Mesothelial cell of epicardium (in vitro differentiated cells): Measurements from ENCODE around the gene AIP. TPM values are rescaled to one million over a fixed set of nuclear protein-coding genes. Genes with fewer than 3 reads are reported as not detected.

ENCODE experiments used
- DNase-seq, 2 experiments: peaks; one replicate each; pipeline ENCODE4 v3.0.0; 2021; ENCODE audit warnings: low spot score in 2 of 2; ENCODE audit not compliant: unreplicated experiment in 2 of 2
- H3K27ac Mint-ChIP-seq: 2 replicates; pipeline ENCODE4 v1.8.0; 2021; ENCODE audit warnings: mixed read lengths
- H3K27me3 Mint-ChIP-seq: 2 replicates; pipeline ENCODE4 v1.8.0; 2021; ENCODE audit warnings: low read depth, mixed read lengths
- H3K36me3 Mint-ChIP-seq: 2 replicates; pipeline ENCODE4 v1.8.0; 2021; ENCODE audit warnings: mixed read lengths
- H3K4me1 Mint-ChIP-seq: 2 replicates; pipeline ENCODE4 v1.8.0; 2021; ENCODE audit warnings: mixed read lengths
- H3K4me3 Mint-ChIP-seq: 2 replicates; pipeline ENCODE4 v1.8.0; 2021; ENCODE audit warnings: mild to moderate bottlenecking, moderate library complexity, mixed read lengths
- H3K9me3 Mint-ChIP-seq: 2 replicates; pipeline ENCODE4 v1.8.0; 2021; ENCODE audit warnings: mixed read lengths
- total RNA-seq: library from RNA; stranded (reverse); gene quantifications from 3 replicates; pipeline ENCODE4 v1.2.1, GENCODE V29; 2021
- TF ChIP-seq, protein P1 (sequence below): fragments of 200-600 bp; sonication (generic); IDR thresholded peaks from one replicate; pipeline ENCODE4 v1.5.0; 2021; ENCODE audit warnings: antibody characterized with exemption; ENCODE audit not compliant: unreplicated experiment

Gene AIP
- total RNA-seq, 1 donor from 2014 or later, result 44.6 TPM

- TF ChIP-seq, protein P1, sequence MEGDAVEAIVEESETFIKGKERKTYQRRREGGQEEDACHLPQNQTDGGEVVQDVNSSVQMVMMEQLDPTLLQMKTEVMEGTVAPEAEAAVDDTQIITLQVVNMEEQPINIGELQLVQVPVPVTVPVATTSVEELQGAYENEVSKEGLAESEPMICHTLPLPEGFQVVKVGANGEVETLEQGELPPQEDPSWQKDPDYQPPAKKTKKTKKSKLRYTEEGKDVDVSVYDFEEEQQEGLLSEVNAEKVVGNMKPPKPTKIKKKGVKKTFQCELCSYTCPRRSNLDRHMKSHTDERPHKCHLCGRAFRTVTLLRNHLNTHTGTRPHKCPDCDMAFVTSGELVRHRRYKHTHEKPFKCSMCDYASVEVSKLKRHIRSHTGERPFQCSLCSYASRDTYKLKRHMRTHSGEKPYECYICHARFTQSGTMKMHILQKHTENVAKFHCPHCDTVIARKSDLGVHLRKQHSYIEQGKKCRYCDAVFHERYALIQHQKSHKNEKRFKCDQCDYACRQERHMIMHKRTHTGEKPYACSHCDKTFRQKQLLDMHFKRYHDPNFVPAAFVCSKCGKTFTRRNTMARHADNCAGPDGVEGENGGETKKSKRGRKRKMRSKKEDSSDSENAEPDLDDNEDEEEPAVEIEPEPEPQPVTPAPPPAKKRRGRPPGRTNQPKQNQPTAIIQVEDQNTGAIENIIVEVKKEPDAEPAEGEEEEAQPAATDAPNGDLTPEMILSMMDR, result no peak
- Mint-ChIP-seq H3K4me3 (no peak overlapping the region), H3K27ac (no peak overlapping the region), H3K27me3 (peaks cover 3% of the 10 kb centered on the region), H3K4me1 (peaks cover 6% of the 10 kb centered on the region), H3K9me3 (no peaks in the 10 kb centered on the region), H3K36me3 (peaks cover 10% of the 10 kb centered on the region)
- no peak for DNase-seq
Measured at GRCh38 chr11:67498544-67498972, 15.7 kb downstream of the AIP start.

DNA sequence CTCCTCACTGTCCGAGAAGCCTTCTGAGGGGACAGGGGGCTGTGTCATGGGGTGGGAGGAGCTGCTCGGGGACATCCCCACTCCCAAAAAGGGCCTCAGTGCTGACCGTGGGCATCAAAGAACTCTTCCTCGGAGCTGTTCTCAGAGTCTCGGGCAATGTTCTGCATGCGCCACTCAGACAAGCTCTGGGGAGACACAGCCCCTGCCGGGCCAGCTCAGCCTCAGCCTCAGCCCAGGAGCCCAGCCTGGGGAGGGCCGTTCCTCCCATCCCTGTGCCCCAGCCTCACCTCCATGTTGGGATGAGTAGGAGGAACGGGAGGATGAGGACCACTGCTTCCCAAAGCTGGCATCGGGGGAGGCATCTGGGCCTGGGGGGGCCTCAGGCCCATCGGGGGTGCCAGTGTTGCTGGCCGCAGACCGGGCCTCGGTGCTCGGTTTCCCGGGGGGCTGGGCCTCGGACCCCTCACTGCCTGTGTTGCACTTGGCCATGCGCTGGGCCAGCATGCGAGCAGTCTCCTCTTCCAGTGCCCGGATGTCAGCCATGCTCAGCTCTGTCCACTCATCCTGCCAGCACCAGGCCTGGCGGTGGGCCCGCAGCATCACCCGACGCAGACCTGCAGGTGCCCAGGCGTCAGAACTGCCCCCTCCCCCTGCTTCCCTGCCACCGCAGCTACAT, 17.1 kb downstream of the AIP start:
- Mint-ChIP-seq H3K36me3 (peaks cover 10% of the 10 kb centered on the region), H3K27me3 (peaks cover 3% of the 10 kb centered on the region), H3K4me3 (no peak overlapping the region), H3K4me1 (peaks cover 11% of the 10 kb centered on the region), H3K9me3 (no peaks in the 10 kb centered on the region), H3K27ac (no peak overlapping the region)
- DNase-seq, result no peak
- TF ChIP-seq, protein P1, result no peak

DNA sequence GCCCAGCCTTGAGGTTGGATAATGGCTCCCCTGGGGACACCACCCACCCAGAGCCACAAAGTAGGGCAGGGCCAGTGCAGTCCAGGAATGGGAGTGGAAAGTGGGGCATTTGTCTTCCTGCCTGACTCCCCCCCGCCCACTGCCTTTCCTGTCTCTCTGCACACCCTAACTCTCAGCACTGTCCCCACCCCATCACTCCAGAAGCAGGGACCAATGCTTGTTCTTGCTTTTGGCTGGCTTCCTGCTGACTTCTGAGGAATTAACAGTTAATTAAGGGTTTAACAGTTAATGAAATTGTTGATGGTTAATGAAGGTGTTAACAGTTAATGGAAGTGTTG, 17.6 kb downstream of the AIP start:
- Mint-ChIP-seq H3K27ac (no peak overlapping the region), H3K4me3 (no peak overlapping the region), H3K27me3 (peaks cover 3% of the 10 kb centered on the region), H3K36me3 (peaks cover 10% of the 10 kb centered on the region), H3K9me3 (no peaks in the 10 kb centered on the region), H3K4me1 (peaks cover 13% of the 10 kb centered on the region)
- TF ChIP-seq, protein P1, result no peak
- DNase-seq, result no peak

GRCh38 chr11:67500831-67501715, 18.2 kb downstream of the AIP start:
- H3K4me1 Mint-ChIP-seq, result peaks cover 15% of the 10 kb centered on the region
- no peak for DNase-seq
- H3K9me3 Mint-ChIP-seq, result no peaks in the 10 kb centered on the region
- peaks cover 3% of the 10 kb centered on the region for H3K27me3 Mint-ChIP-seq
- TF ChIP-seq, protein P1, result no peak
- no peak overlapping the region for H3K27ac Mint-ChIP-seq
- peaks cover 10% of the 10 kb centered on the region for H3K36me3 Mint-ChIP-seq
- H3K4me3 Mint-ChIP-seq, result no peak overlapping the region

DNA sequence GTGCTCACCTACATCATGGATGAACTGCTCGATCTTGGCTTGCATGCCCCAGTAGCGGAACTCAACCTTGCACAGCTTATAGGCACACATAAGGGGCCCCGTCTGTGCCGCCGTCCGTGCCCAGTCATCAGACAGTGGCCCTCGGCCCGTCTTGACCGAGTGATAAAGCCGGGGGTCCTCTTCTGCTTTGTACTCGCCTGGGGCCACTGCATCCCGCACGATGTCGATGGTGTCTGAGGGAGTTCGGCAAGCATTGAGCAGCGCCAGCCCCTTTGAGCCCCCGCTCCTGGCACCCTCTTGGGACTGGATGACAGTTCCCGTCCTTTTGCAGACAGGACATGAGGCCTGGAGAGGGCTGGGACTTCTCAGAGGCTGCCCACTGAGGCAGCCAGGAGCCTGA, 19.0 kb downstream of the AIP start:
- TF ChIP-seq, protein P1, result no peak
- Mint-ChIP-seq H3K4me1 (peaks cover 19% of the 10 kb centered on the region), H3K36me3 (peaks cover 10% of the 10 kb centered on the region)

More for the DNA sequence above, 19.0 kb downstream of the AIP start:
- Mint-ChIP-seq H3K27ac (no peak overlapping the region), H3K27me3 (peaks cover 3% of the 10 kb centered on the region), H3K4me3 (no peak overlapping the region), H3K9me3 (no peaks in the 10 kb centered on the region)
- no peak for DNase-seq
